ENCODE data around the gene MFSD6. TPM values are rescaled to one million over a fixed set of nuclear protein-coding genes. Genes with fewer than 3 reads are reported as not detected.

MFSD6 gene
- total RNA-seq, 2 donors from 2014 or later = 61.0 to 75.1 TPM

DNA sequence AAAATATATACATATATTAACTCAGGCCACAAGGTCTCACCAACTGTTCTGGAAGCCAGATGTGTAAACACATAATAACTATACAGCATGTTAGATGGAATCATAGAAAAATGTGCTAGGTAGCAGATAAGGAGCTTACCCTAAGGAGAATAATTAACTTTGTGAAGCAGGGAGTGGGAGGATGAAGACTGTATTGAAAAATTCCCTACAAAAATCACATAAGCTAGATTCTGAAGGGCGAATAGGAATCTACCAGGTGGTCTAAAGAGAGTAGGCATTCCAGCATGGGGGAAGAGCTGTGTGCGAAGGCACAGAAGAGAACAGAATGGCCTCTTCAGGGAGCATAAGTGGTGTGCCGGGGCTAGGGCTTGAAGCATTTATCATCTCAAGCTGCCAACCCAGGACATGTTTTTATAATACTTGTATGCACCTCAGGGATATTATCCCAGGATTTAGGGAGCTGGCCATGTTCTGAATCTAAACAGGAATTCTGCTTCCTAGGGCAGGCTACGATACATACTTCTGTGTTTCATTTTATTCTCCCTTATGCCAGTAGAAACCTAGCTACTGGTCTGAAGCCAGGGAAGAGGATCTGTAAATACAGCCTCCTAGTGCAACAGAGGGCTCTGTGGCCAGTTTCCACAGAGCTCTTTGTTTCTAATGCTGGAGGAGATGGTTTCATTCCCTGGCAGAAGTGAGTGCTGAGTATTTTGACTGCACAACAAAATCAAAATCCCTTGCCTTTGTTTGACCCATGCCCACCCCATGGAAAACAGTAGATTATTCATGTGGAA is 69.7 kb downstream of the MFSD6 start:
- H3K4me1 ChIP-seq (ENCODE audit: control insufficient read depth in 1 of 2, low read depth in 2 of 2) = peaks cover 0 to 10% of the 10 kb centered on the region in 2 donors
- TF ChIP-seq, protein P1, sequence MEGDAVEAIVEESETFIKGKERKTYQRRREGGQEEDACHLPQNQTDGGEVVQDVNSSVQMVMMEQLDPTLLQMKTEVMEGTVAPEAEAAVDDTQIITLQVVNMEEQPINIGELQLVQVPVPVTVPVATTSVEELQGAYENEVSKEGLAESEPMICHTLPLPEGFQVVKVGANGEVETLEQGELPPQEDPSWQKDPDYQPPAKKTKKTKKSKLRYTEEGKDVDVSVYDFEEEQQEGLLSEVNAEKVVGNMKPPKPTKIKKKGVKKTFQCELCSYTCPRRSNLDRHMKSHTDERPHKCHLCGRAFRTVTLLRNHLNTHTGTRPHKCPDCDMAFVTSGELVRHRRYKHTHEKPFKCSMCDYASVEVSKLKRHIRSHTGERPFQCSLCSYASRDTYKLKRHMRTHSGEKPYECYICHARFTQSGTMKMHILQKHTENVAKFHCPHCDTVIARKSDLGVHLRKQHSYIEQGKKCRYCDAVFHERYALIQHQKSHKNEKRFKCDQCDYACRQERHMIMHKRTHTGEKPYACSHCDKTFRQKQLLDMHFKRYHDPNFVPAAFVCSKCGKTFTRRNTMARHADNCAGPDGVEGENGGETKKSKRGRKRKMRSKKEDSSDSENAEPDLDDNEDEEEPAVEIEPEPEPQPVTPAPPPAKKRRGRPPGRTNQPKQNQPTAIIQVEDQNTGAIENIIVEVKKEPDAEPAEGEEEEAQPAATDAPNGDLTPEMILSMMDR (IDR thresholded peaks at IDR 0.05) = no peak
- no peak for ATAC-seq (ENCODE audit: insufficient number of reproducible peaks, low FRiP score, low read depth)
- DNase-seq (ENCODE audit: low spot score) = no peak
- no peak overlapping the region for H3K4me3 ChIP-seq
- no peaks in the 10 kb centered on the region for H3K9me3 ChIP-seq
- H3K36me3 ChIP-seq = no peaks in the 10 kb centered on the region
- no peaks in the 10 kb centered on the region for H3K27me3 ChIP-seq (replicated peaks; ENCODE audit: insufficient read depth)
- no peak overlapping the region for H3K27ac ChIP-seq

DNA sequence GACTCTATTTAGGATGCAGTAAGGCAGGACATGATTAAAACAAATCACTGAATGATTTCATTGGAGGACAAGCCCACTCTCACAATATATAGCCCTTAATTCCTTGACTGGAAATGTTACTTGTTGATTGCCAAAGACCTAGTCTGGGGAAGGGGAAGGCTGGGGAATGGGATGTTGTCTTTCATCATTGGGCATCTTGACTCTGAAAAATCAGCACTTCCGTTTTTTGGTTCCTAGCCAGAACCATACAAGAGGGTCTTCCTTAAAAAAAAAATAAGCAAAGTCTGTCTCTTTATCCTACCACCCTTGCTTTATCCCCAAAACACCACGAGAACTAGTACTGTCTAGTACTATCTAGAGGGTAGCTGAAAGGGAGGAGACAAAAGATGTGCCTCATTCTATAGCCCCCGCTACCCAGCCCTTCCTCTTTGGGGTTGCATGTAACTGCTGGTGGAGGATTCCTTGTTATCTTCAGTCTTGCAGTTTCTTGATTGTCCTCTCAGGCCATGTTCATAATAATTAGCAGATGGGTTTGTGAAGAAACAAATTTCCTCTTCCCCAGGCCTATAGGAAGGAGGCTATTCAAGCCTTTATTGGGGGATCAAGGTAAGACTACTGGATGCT is 70.5 kb downstream of the MFSD6 start:
- H3K27ac ChIP-seq = no peak overlapping the region
- no peak for ATAC-seq (ENCODE audit: insufficient number of reproducible peaks, low FRiP score, low read depth)
- TF ChIP-seq, protein P1 (IDR thresholded peaks at IDR 0.05) = no peak
- H3K27me3 ChIP-seq (replicated peaks; ENCODE audit: insufficient read depth) = no peaks in the 10 kb centered on the region
- no peak for DNase-seq (ENCODE audit: low spot score)
- H3K9me3 ChIP-seq = no peaks in the 10 kb centered on the region
- peaks cover 0 to 10% of the 10 kb centered on the region in 2 donors for H3K4me1 ChIP-seq (ENCODE audit: control insufficient read depth in 1 of 2, low read depth in 2 of 2)
- no peak overlapping the region for H3K4me3 ChIP-seq
- no peaks in the 10 kb centered on the region for H3K36me3 ChIP-seq

DNA sequence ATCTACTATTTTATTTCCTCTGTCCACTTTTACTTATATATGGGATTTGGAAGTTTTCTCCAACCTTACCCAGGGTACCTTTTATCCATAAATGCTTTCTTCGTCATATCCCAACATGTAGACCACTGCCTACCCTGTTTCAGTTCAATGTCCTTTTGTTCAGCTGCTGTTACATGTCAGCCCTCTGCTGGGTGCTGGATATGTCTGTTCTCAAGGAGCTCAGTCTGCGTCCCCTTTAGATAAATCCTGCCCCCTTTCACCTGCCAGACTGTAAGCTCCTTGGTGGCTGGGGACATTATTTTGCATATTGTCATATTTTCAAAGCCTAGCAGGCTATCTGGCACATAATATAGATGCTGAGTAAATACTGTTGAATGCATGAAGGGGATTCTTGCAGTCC is 73.2 kb downstream of the MFSD6 start:
- Histone ChIP-seq H3K9me3 (no peaks in the 10 kb centered on the region), H3K4me3 (no peak overlapping the region), H3K27ac (no peak overlapping the region), H3K36me3 (no peaks in the 10 kb centered on the region), H3K27me3 (replicated peaks; ENCODE audit: insufficient read depth) (no peaks in the 10 kb centered on the region), H3K4me1 (ENCODE audit: control insufficient read depth in 1 of 2, low read depth in 2 of 2) (peaks cover 0 to 10% of the 10 kb centered on the region in 2 donors)
- ATAC-seq (ENCODE audit: insufficient number of reproducible peaks, low FRiP score, low read depth) = no peak
- TF ChIP-seq, protein P1 (IDR thresholded peaks at IDR 0.05) = no peak
- DNase-seq (ENCODE audit: low spot score) = no peak

DNA sequence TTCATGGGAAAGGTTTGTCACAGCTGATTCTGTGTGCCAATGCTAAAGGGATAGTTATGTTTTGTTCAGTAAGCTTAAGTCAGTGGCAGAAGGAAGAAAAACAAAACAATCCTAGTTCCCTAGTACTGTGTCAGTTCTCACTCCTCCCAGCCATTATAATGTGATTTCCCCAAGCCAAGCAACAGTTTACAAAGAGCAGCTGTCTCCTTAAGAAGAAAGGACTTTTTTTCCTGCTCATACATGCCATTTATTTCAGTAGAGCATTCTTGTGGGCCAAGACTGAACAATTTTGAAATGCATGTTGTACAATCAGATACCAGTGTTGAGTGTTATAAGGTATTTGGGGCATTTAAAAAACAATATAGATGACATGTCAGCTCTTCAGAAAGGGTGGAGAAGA is 74.3 kb downstream of the MFSD6 start:
- peaks cover 0 to 10% of the 10 kb centered on the region in 2 donors for H3K4me1 ChIP-seq (ENCODE audit: control insufficient read depth in 1 of 2, low read depth in 2 of 2)
- no peaks in the 10 kb centered on the region for H3K9me3 ChIP-seq
- no peaks in the 10 kb centered on the region for H3K27me3 ChIP-seq (replicated peaks; ENCODE audit: insufficient read depth)
- no peak for DNase-seq (ENCODE audit: low spot score)
- no peak overlapping the region for H3K4me3 ChIP-seq
- no peaks in the 10 kb centered on the region for H3K36me3 ChIP-seq
- H3K27ac ChIP-seq = no peak overlapping the region
- TF ChIP-seq, protein P1 (IDR thresholded peaks at IDR 0.05) = no peak
- no peak for ATAC-seq (ENCODE audit: insufficient number of reproducible peaks, low FRiP score, low read depth)

DNA sequence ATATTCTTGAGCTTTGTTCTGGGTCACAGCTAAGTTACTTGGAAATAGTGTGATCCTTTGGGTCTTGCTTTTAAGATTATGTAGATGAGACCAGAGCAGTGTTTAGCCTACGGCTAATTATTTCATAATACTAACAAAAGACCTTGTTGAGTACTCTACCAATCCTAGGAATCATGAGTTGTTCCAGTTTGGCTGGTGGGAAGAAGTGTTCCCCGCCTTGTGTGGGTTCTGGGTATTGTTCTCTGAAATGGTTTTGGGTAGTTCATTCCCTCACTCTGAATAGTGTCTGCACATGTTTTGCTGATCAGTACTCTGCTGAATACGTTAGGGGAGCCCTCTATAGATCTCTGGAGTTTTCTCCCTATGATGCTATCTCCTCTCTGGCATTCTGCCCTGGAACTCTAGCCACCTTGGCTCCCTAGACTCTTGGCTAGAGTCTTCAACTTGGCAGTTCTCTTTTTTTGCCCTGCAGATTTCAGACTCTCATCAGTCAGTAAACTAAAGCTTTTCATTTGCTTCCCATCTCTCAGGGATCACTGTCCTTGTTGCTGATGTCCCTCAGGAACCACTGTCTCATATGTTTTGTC is 78.0 kb downstream of the MFSD6 start:
- Histone ChIP-seq H3K27ac (no peak overlapping the region), H3K9me3 (no peaks in the 10 kb centered on the region), H3K4me1 (ENCODE audit: control insufficient read depth in 1 of 2, low read depth in 2 of 2) (no peaks in the 10 kb centered on the region), H3K4me3 (no peak overlapping the region), H3K27me3 (replicated peaks; ENCODE audit: insufficient read depth) (no peaks in the 10 kb centered on the region), H3K36me3 (peaks cover 5% of the 10 kb centered on the region)
- TF ChIP-seq, protein P1 (IDR thresholded peaks at IDR 0.05) = no peak
- DNase-seq (ENCODE audit: low spot score) = no peak
- ATAC-seq (ENCODE audit: insufficient number of reproducible peaks, low FRiP score, low read depth) = no peak

All from thoracic aorta (tissue), 2 donors.